Epithelial cell of proximal tubule (primary cell): ENCODE data around the gene KCTD16. TPM values are rescaled to one million over a fixed set of nuclear protein-coding genes. Genes with fewer than 3 reads are reported as not detected.

Experiments used
- DNase-seq: peaks from one replicate; pipeline ENCODE4 v3.0.0-alpha.2; 2011; ENCODE audit warnings: low read depth
- H3K4me3 ChIP-seq: 2 replicates; pipeline ENCODE4 v1.5.1; 2011; ENCODE audit warnings: low read depth, mild to moderate bottlenecking, low read length
- CTCF ChIP-seq: conservative IDR thresholded peaks from 2 replicates; pipeline ENCODE4 v1.5.1; 2012; ENCODE audit warnings: low read depth, mild to moderate bottlenecking, low read length
- total RNA-seq: library from RNA; depleted of rRNA; stranded (reverse); fragments of >200 nt; gene quantifications from 2 replicates; pipeline ENCODE4 v1.2.3, GENCODE V29; 2015

The KCTD16 gene
- total RNA-seq, 1 donor from 2014 or later = 0.06 TPM

GRCh38 chr5:144525000-144525399 lies 354.3 kb downstream of the KCTD16 start:
- no peak for TF ChIP-seq CTCF
- H3K4me3 ChIP-seq = no peak overlapping the region

GRCh38 chr5:144531188-144531587 lies 360.5 kb downstream of the KCTD16 start:
- no peak for TF ChIP-seq CTCF
- no peak overlapping the region for H3K4me3 ChIP-seq
- no peak for DNase-seq

More at GRCh38 chr5:144525000-144525399, 354.3 kb downstream of the KCTD16 start:
- no peak for DNase-seq

Other genes starting within 250 kb of the KCTD16 start
- 19.7 and 37.6 TPM in 2 replicates for gene YIPF5, start 214 bp upstream of the KCTD16 start, total RNA-seq